Measurements from ENCODE around the gene RREB1. TPM values are rescaled to one million over a fixed set of nuclear protein-coding genes. Genes with fewer than 3 reads are reported as not detected.

RREB1 gene
- total RNA-seq, 5 donors from 2014 or later (not counting 1 experiment from before 2014, with no cell fraction given), result 38.1 to 50.1 (median 39.6) TPM

DNA sequence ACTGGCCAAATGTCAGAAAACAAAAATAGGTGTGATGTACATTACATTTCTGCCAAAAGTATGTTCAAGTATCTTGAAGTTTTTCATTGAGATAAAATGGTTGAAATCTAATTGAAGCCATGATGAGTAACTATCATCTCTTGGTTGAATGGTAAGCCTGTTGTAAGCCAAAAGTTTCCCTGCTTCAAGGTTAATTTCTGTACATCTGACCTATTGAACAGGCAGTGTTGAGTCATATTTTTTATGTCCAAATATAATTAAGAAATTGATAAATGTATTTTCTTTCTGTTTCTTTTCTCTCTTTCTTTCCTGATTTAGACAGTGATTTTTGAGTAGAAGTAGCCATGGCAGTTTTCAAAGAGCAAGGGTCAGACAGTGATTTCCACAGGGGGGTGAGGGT is 4.4 kb downstream of the RREB1 start:
- peaks cover 35 to 52% of the 10 kb centered on the region in 2 experiments for H3K4me1 ChIP-seq (ENCODE audit: control insufficient read depth in 1 of 2, extremely low read depth in 1 of 2, insufficient read depth in 2 of 2, low read length in 2 of 2)
- ChIA-PET POLR2A (no interaction called here), CTCF (no interaction called here)
- H3K9me3 ChIP-seq, result no peaks in the 10 kb centered on the region
- Mint-ChIP-seq H3K27ac (peak overlapping the region; percentile 88 to 89), H3K9me3 (no peaks in the 10 kb centered on the region), H3K4me3 (peak overlapping the region; percentile 71 to 79 (median 71)), H3K36me3 (no peaks in the 10 kb centered on the region), H3K27me3 (no peaks in the 10 kb centered on the region), H3K4me1 (peaks cover 74 to 77% (median 76%) of the 10 kb centered on the region in 3 donors)
- no peak overlapping the region for H3K4me3 ChIP-seq (ENCODE audit: control insufficient read depth in 1 of 2, extremely low read depth in 1 of 2, low read length in 1 of 2)
- no peak for ATAC-seq (replicated peaks in 1 of 4)
- no peaks in the 10 kb centered on the region for H3K36me3 ChIP-seq (ENCODE audit: control insufficient read depth in 2 of 2, extremely low read depth in 1 of 2, insufficient read depth in 1 of 2, low read length in 1 of 2)
- no peaks in the 10 kb centered on the region for H3K27me3 ChIP-seq (replicated peaks in 1 of 2; ENCODE audit: control insufficient read depth in 2 of 2, extremely low read depth in 1 of 2, insufficient read depth in 2 of 2, low read length in 1 of 2)
- peak overlapping the region; percentile 47 for H3K27ac ChIP-seq (ENCODE audit: low read length)
- DNase-seq, result no peak

DNA sequence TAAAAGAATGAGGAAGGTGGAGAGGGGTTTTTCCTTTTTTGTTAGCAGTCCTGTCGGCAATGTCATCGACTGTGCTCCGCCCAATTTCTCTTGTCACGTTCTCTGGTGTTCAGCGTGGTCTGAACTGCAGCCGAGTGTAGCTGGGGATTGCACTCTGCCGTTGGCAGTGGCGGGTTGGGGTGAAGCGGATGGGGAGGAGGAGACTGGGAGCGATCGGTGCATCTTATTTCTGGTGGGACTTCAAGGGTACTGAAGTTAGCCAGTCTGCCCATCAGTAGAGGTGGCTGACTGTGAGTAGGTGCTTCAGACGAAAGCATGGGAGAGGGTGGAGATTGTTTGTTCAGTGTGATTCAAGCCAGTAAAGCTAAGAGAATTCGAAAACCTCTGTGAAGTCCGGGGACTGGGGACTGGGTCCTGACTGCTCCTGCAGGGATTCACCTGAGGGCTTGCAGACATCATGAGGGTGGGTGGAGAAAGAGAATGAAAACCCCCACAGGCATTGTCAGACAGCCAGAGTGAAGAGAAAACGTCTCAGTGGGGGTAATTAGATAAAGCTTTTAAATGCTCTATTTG is 5.1 kb downstream of the RREB1 start:
- WGBS (ENCODE audit: insufficient coverage), result 27% methylated on average over 14 of the region's 15 CpGs
- Mint-ChIP-seq H3K27ac (peak overlapping the region; percentile 88 to 89), H3K4me1 (peaks cover 75 to 78% (median 76%) of the 10 kb centered on the region in 3 donors), H3K4me3 (peak overlapping the region; percentile 71 to 79 (median 71)), H3K36me3 (no peaks in the 10 kb centered on the region), H3K9me3 (no peaks in the 10 kb centered on the region), H3K27me3 (no peaks in the 10 kb centered on the region)
- Histone ChIP-seq H3K27ac (ENCODE audit: low read length) (peak overlapping the region; percentile 47), H3K4me3 (ENCODE audit: control insufficient read depth in 1 of 2, extremely low read depth in 1 of 2, low read length in 1 of 2) (peak overlapping the region in 1 of 2 donors; percentile 27), H3K36me3 (ENCODE audit: control insufficient read depth in 2 of 2, extremely low read depth in 1 of 2, insufficient read depth in 1 of 2, low read length in 1 of 2) (no peaks in the 10 kb centered on the region), H3K4me1 (ENCODE audit: control insufficient read depth in 1 of 2, extremely low read depth in 1 of 2, insufficient read depth in 2 of 2, low read length in 2 of 2) (peaks cover 40 to 53% of the 10 kb centered on the region in 2 experiments), H3K9me3 (no peaks in the 10 kb centered on the region), H3K27me3 (replicated peaks in 1 of 2; ENCODE audit: control insufficient read depth in 2 of 2, extremely low read depth in 1 of 2, insufficient read depth in 2 of 2, low read length in 1 of 2) (no peaks in the 10 kb centered on the region)
- ChIA-PET CTCF (interaction anchor here in 1 of 2 donors (0.6 kb wide), 1 partner anchor 26 kb away, joined by 3 read pairs; no protein-coding TSS in a partner anchor), POLR2A (interaction anchor here in 1 of 2 donors (0.6 kb wide), 1 partner anchor 26 kb away, joined by 5 read pairs; no protein-coding TSS in a partner anchor)
- ATAC-seq (replicated peaks in 1 of 4) (peak; percentile 42 to 80 (median 50)), DNase-seq (peak in 34 of 35 experiments; percentile 25 to 76 (median 56))

DNA sequence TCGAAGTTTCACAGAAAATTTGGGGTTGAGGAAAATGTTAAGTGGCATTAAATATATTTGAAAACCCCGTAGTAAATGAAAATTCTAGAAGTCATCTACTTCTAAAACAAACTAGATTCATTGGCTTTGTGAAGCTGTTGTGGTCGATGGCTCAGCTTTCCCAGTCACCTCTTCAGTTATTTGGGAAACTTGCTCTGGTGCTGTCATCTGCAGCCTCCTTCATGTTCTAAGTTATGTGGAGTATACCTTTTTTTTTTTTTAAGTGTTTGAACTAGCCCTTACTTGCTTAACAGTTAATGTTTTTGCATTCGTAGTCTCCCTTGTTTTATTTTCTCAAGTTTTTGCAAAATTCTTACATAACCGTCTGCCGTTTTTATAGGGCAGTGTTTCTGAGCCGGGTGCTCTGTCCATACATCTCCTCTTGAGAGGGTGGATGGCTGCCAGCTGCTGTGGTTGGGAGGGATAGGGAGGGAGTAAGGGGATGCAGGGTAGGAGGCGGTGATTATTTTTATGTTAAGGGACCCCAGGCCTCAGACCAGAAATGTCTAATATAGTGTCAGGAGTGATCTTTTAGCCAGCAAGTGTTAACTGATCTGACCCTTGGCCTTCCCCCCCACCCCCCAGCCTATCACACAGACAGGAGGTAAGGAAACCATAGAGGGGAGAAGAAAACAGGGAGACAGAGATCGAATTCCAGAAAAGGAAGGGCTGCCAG is 7.1 kb downstream of the RREB1 start:
- DNase-seq, result no peak
- Mint-ChIP-seq H3K9me3 (no peaks in the 10 kb centered on the region), H3K4me1 (peaks cover 79 to 87% (median 86%) of the 10 kb centered on the region in 3 donors), H3K27me3 (no peaks in the 10 kb centered on the region), H3K4me3 (peak overlapping the region in 1 of 3 donors; percentile 48), H3K27ac (peak overlapping the region; percentile 86), H3K36me3 (peaks cover 5% of the 10 kb centered on the region)
- no peaks in the 10 kb centered on the region for H3K9me3 ChIP-seq
- no peak overlapping the region for H3K4me3 ChIP-seq (ENCODE audit: control insufficient read depth in 1 of 2, extremely low read depth in 1 of 2, low read length in 1 of 2)
- H3K4me1 ChIP-seq (ENCODE audit: control insufficient read depth in 1 of 2, extremely low read depth in 1 of 2, insufficient read depth in 2 of 2, low read length in 2 of 2), result peaks cover 40 to 49% of the 10 kb centered on the region in 2 experiments
- WGBS (ENCODE audit: insufficient coverage), result 88% methylated on average over 4 of the region's 9 CpGs
- CTCF ChIA-PET, result interaction anchor here (0.7 to 1.1 kb wide), 3 partner anchors 8 to 78 kb away, joined by 3 to 6 read pairs (median 4); no protein-coding TSS in a partner anchor
- POLR2A ChIA-PET, result interaction anchor here (0.6 to 2.0 kb wide), 3 partner anchors 21 to 1158 kb away, joined by 3 to 7 read pairs (median 3); no protein-coding TSS in a partner anchor
- no peak overlapping the region for H3K27ac ChIP-seq (ENCODE audit: low read length)
- no peaks in the 10 kb centered on the region for H3K27me3 ChIP-seq (replicated peaks in 1 of 2; ENCODE audit: control insufficient read depth in 2 of 2, extremely low read depth in 1 of 2, insufficient read depth in 2 of 2, low read length in 1 of 2)
- no peak for ATAC-seq (replicated peaks in 1 of 4)
- no peaks in the 10 kb centered on the region for H3K36me3 ChIP-seq (ENCODE audit: control insufficient read depth in 2 of 2, extremely low read depth in 1 of 2, insufficient read depth in 1 of 2, low read length in 1 of 2)

DNA sequence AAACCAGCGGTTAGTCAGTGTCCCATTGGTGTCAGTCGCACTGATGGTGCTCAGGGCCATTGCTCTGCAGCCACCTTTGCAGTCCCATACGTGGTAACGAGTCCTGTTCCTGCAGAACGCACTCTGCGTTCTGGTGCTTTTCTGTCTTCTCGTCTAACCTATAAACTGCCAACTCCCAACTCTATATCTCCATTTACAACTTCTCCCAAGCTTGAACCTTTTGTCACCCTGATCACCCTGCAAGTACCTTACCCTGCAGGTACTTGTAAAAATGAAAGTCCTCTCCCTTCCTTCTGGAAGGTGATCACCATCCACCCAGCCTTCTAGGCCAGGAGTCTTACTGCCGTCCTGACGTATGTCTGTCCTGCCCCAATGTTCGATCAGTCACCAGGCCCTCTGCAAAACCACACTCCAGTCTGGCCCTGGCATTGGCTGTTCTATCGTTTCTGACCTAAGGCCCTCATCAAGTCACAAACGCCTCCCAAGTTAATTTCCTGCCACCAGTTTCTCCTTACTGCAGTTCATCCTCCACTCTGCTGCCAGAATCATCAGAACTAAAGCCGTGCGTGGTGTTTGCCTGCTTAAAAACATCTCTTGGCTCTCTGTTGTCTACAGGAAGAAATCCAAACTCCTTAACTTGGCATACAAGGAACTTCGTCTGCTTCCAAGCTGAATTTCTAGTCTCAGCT is 7.9 kb downstream of the RREB1 start:
- peaks cover 10% of the 10 kb centered on the region for H3K36me3 Mint-ChIP-seq
- no peaks in the 10 kb centered on the region for H3K9me3 Mint-ChIP-seq
- DNase-seq (no peak), ATAC-seq (replicated peaks in 1 of 4) (no peak)
- Histone ChIP-seq H3K9me3 (no peaks in the 10 kb centered on the region), H3K4me3 (ENCODE audit: control insufficient read depth in 1 of 2, extremely low read depth in 1 of 2, low read length in 1 of 2) (no peak overlapping the region), H3K27ac (ENCODE audit: low read length) (peak overlapping the region; percentile 22), H3K36me3 (ENCODE audit: control insufficient read depth in 2 of 2, extremely low read depth in 1 of 2, insufficient read depth in 1 of 2, low read length in 1 of 2) (no peaks in the 10 kb centered on the region), H3K4me1 (ENCODE audit: control insufficient read depth in 1 of 2, extremely low read depth in 1 of 2, insufficient read depth in 2 of 2, low read length in 2 of 2) (peaks cover 37 to 44% of the 10 kb centered on the region in 2 experiments), H3K27me3 (replicated peaks in 1 of 2; ENCODE audit: control insufficient read depth in 2 of 2, extremely low read depth in 1 of 2, insufficient read depth in 2 of 2, low read length in 1 of 2) (no peaks in the 10 kb centered on the region)
- H3K27ac Mint-ChIP-seq, result peak overlapping the region; percentile 86
- no peaks in the 10 kb centered on the region for H3K27me3 Mint-ChIP-seq
- peaks cover 75 to 84% (median 83%) of the 10 kb centered on the region in 3 donors for H3K4me1 Mint-ChIP-seq
- ChIA-PET POLR2A (interaction anchor here in 1 of 2 donors (0.7 to 2.0 kb wide), 2 partner anchors 22 to 29 kb away, joined by 3 to 7 read pairs; no protein-coding TSS in a partner anchor), CTCF (interaction anchor here in 1 of 2 donors (0.7 kb wide), 1 partner anchor 7 kb away, joined by 6 read pairs; no protein-coding TSS in a partner anchor)
- peak overlapping the region in 2 of 3 donors; percentile 34 to 48 for H3K4me3 Mint-ChIP-seq
- WGBS (ENCODE audit: insufficient coverage), result 80% methylated on average over 14 of the region's 15 CpGs

DNA sequence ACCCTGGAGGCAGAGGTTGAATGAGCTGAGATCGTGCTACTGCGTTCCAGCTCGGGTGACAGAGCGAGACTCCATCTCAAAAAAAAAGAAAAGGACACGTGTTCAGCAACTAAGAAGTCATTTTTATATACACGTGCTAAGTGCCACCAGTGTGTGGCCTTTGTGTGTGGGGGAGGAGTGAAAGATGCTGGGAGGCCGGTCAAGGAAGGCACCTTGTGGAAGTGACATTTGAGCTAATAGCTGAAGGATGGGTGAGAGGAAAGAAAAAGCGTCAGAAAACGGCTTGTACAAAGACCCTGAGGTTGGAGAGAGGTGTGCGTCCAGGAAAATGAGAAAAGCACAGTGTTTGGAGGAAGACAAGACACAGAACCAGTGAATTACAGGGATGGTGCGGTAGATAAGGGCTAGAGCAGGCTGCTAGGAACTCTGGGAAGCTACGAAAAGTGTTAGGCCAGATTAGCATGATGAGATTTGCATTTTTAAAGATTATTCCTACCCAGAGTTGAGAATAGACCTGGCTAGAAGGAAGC is 11.6 kb downstream of the RREB1 start:
- no peaks in the 10 kb centered on the region for H3K27me3 ChIP-seq (replicated peaks in 1 of 2; ENCODE audit: control insufficient read depth in 2 of 2, extremely low read depth in 1 of 2, insufficient read depth in 2 of 2, low read length in 1 of 2)
- H3K27me3 Mint-ChIP-seq, result no peaks in the 10 kb centered on the region
- no peaks in the 10 kb centered on the region for H3K36me3 ChIP-seq (ENCODE audit: control insufficient read depth in 2 of 2, extremely low read depth in 1 of 2, insufficient read depth in 1 of 2, low read length in 1 of 2)
- H3K4me1 ChIP-seq (ENCODE audit: control insufficient read depth in 1 of 2, extremely low read depth in 1 of 2, insufficient read depth in 2 of 2, low read length in 2 of 2), result peaks cover 19 to 22% of the 10 kb centered on the region in 2 experiments
- no peaks in the 10 kb centered on the region for H3K9me3 Mint-ChIP-seq
- POLR2A ChIA-PET, result interaction anchor here in 1 of 2 donors (0.6 to 1.1 kb wide), 2 partner anchors 9 to 22 kb away, joined by 3 read pairs; no protein-coding TSS in a partner anchor
- no peak overlapping the region for H3K4me3 ChIP-seq (ENCODE audit: control insufficient read depth in 1 of 2, extremely low read depth in 1 of 2, low read length in 1 of 2)
- DNase-seq (no peak), ATAC-seq (replicated peaks in 1 of 4) (no peak)
- peaks cover 53 to 76% (median 69%) of the 10 kb centered on the region in 3 donors for H3K4me1 Mint-ChIP-seq
- CTCF ChIA-PET, result interaction anchor here in 1 of 2 donors (0.6 kb wide), 2 partner anchors 10 to 41 kb away, joined by 3 read pairs; no protein-coding TSS in a partner anchor
- no peak overlapping the region for H3K27ac ChIP-seq (ENCODE audit: low read length)
- no peak overlapping the region for H3K4me3 Mint-ChIP-seq
- 95% methylated on average over 10 of the region's 12 CpGs for WGBS (ENCODE audit: insufficient coverage)
- H3K27ac Mint-ChIP-seq, result no peak overlapping the region
- H3K36me3 Mint-ChIP-seq, result peaks cover 18% of the 10 kb centered on the region
- no peaks in the 10 kb centered on the region for H3K9me3 ChIP-seq

Data from T-cell (primary cell).